SK-N-DZ (cell line): ENCODE measurements around the gene ARSI.
A peak's percentile ranks its signal among the peaks of the same experiment; 100 is the strongest.

Experiments used
- DNase-seq: peaks from one replicate; pipeline ENCODE4 v3.0.0-alpha.2; 2015; ENCODE audit warnings: low spot score

The ARSI gene

GRCh38 chr5:150270541-150271295, 32.0 kb downstream of the ARSI start:
- no peak for DNase-seq

- no peak for DNase-seq
Measured at GRCh38 chr5:150266871-150267291, 35.8 kb downstream of the ARSI start.

- no peak for DNase-seq
Measured at GRCh38 chr5:150265870-150266383, 36.8 kb downstream of the ARSI start.

- no peak for DNase-seq
Measured at GRCh38 chr5:150264667-150265603, 37.8 kb downstream of the ARSI start.

- DNase-seq: peak; percentile 70
Measured at GRCh38 chr5:150263801-150264621, 38.7 kb downstream of the ARSI start.

GRCh38 chr5:150263375-150263775, 39.3 kb downstream of the ARSI start:
- DNase-seq: no peak

- no peak for DNase-seq
Measured at GRCh38 chr5:150262502-150262901, 40.2 kb downstream of the ARSI start.

GRCh38 chr5:150261231-150261630, 41.5 kb downstream of the ARSI start:
- DNase-seq: no peak

GRCh38 chr5:150258130-150258529, 44.6 kb downstream of the ARSI start:
- no peak for DNase-seq

- DNase-seq: no peak
Measured at GRCh38 chr5:150257424-150257823, 45.3 kb downstream of the ARSI start.

GRCh38 chr5:150256410-150257064, 46.2 kb downstream of the ARSI start:
- DNase-seq: peak; percentile 80

- peak; percentile 78 for DNase-seq
Measured at GRCh38 chr5:150255659-150256409, 46.9 kb downstream of the ARSI start.

GRCh38 chr5:150254774-150255173, 47.9 kb downstream of the ARSI start:
- DNase-seq: no peak

- no peak for DNase-seq
Measured at GRCh38 chr5:150254363-150254762, 48.3 kb downstream of the ARSI start.

- DNase-seq: peak; percentile 41
Measured at GRCh38 chr5:150253416-150254208, 49.1 kb downstream of the ARSI start.

GRCh38 chr5:150252489-150252888, 50.2 kb downstream of the ARSI start:
- no peak for DNase-seq

GRCh38 chr5:150251504-150251903, 51.2 kb downstream of the ARSI start:
- DNase-seq: no peak

GRCh38 chr5:150249744-150250143, 53.0 kb downstream of the ARSI start:
- no peak for DNase-seq

- DNase-seq: no peak
Measured at GRCh38 chr5:150248946-150249345, 53.8 kb downstream of the ARSI start.
